LNCAP (cell line): ENCODE data around the gene AGO1.

Experiments used
- TF ChIP-seq, protein P1 (sequence below): fragments of 450-650 bp; IDR thresholded peaks from 2 replicates; pipeline ENCODE4 v1.5.1; 2017; ENCODE audit warnings: mild to moderate bottlenecking

The AGO1 gene

DNA sequence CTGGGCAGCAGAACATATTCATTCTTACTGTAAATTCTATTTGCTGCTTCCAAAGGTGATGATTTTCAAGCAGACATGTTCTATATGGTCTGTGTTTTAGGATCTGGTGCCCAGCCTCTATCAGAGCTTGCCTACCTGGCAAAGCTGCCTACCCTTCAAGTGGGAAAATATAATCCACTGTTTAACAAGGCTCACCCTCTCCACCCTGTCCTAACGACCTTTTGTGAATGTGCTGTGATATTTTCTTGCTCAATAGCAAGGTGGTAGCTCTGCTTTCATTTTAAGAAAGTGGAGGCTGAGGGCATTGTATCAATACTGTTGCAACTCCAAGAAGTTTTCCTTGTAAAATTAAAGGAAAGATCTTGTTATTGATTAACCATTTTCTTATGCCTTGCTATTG is 26.0 kb upstream of the AGO1 start:
- TF ChIP-seq, protein P1, sequence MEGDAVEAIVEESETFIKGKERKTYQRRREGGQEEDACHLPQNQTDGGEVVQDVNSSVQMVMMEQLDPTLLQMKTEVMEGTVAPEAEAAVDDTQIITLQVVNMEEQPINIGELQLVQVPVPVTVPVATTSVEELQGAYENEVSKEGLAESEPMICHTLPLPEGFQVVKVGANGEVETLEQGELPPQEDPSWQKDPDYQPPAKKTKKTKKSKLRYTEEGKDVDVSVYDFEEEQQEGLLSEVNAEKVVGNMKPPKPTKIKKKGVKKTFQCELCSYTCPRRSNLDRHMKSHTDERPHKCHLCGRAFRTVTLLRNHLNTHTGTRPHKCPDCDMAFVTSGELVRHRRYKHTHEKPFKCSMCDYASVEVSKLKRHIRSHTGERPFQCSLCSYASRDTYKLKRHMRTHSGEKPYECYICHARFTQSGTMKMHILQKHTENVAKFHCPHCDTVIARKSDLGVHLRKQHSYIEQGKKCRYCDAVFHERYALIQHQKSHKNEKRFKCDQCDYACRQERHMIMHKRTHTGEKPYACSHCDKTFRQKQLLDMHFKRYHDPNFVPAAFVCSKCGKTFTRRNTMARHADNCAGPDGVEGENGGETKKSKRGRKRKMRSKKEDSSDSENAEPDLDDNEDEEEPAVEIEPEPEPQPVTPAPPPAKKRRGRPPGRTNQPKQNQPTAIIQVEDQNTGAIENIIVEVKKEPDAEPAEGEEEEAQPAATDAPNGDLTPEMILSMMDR = no peak

DNA sequence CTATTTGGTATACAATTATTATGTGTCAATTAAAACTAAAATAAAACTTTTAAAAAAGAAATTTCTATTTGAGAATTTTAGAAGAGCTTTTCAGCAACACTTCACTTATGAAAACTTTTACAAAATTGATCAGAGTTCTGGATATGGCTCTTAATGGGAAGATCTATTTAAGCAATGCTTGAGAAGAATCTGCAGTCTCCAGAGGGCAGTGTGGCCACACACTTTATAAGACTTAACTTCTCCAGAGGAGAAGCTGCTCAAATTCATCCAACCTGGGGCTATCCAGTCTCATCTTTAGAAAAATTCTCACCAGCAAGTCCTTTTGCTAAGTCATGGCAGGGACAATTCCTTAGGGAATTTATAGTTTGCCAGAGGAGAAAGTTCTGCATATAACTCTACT is 25.2 kb upstream of the AGO1 start:
- TF ChIP-seq, protein P1 = peak; percentile 56

DNA sequence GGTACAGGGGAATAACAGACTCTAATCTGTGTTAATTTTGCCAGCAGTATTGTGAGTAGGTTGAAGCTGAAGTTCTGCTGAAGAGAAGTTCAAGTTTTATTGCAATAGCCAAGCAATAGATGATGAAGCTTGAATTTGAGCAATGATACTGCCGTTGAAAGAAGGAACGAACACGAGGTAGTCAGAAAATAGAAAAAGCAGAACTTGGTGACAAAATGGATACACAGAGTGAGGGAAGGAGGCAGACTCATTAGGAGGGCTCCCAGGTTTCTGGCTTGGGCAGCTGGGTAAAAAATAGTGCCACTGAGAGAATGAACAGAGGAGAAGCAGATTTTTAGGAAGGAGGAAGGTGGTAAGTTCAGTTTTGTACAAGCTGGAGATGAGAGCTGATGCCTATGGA is 22.3 kb upstream of the AGO1 start:
- TF ChIP-seq, protein P1 = no peak

DNA sequence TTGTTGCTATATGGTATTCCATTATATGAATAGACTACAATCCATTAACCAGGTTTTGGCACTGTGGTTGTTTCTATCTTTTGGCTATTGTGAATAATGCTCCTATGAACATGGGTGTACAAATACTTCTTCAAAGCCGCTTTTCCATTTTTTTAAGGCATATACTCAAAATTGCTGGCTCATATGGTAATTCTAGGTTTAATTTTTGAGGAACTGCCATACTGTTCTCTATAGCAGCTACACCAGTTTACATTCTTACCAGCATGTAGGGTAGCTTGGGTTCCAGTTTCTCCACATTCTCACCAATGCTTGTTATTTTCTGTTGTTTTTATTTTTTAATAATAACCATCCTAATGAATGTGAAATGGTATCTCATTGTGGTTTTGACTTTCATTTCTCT is 19.9 kb upstream of the AGO1 start:
- TF ChIP-seq, protein P1 = no peak

GRCh38 chr1:35863881-35864625 is 19.0 kb upstream of the AGO1 start:
- TF ChIP-seq, protein P1 = no peak

GRCh38 chr1:35864813-35865212 is 18.2 kb upstream of the AGO1 start:
- TF ChIP-seq, protein P1 = no peak

- TF ChIP-seq, protein P1 = no peak
Measured at GRCh38 chr1:35866991-35867390, 16.0 kb upstream of the AGO1 start.
